ENCODE measurements around the gene B4GALT3.

B4GALT3 gene

GRCh38 chr1:161218301-161219077, 41.2 kb upstream of the B4GALT3 start:
- H3K27ac Mint-ChIP-seq (ENCODE audit: low read depth) = peak overlapping the region; percentile 47
- DNase-seq (ENCODE audit: low spot score in 2 of 2) = no peak
- H3K4me3 Mint-ChIP-seq = no peak overlapping the region

GRCh38 chr1:161217831-161218230, 40.5 kb upstream of the B4GALT3 start:
- ATAC-seq (replicated peaks; ENCODE audit: extremely low read depth, poor library complexity, severe bottlenecking) (no peak), DNase-seq (ENCODE audit: low spot score in 2 of 2) (no peak)
- no peaks in the 10 kb centered on the region for H3K9me3 Mint-ChIP-seq
- H3K4me3 Mint-ChIP-seq = no peak overlapping the region
- peaks cover 24% of the 10 kb centered on the region for H3K4me1 Mint-ChIP-seq
- H3K27ac Mint-ChIP-seq (ENCODE audit: low read depth) = no peak overlapping the region
- H3K36me3 Mint-ChIP-seq (ENCODE audit: insufficient read depth) = peaks cover 24% of the 10 kb centered on the region
- H3K27me3 Mint-ChIP-seq = no peaks in the 10 kb centered on the region

More at GRCh38 chr1:161218301-161219077, 41.2 kb upstream of the B4GALT3 start:
- H3K36me3 Mint-ChIP-seq (ENCODE audit: insufficient read depth) = peaks cover 18% of the 10 kb centered on the region
- H3K4me1 Mint-ChIP-seq = peaks cover 26% of the 10 kb centered on the region
- no peaks in the 10 kb centered on the region for H3K9me3 Mint-ChIP-seq
- no peak for ATAC-seq (replicated peaks; ENCODE audit: extremely low read depth, poor library complexity, severe bottlenecking)
- H3K27me3 Mint-ChIP-seq = no peaks in the 10 kb centered on the region

- Mint-ChIP-seq H3K9me3 (no peaks in the 10 kb centered on the region), H3K27me3 (no peaks in the 10 kb centered on the region), H3K27ac (ENCODE audit: low read depth) (peak overlapping the region; percentile 3), H3K4me1 (peaks cover 24% of the 10 kb centered on the region), H3K36me3 (ENCODE audit: insufficient read depth) (peaks cover 30% of the 10 kb centered on the region), H3K4me3 (peak overlapping the region; percentile 21)
- DNase-seq (ENCODE audit: low spot score in 2 of 2) (no peak), ATAC-seq (replicated peaks; ENCODE audit: extremely low read depth, poor library complexity, severe bottlenecking) (no peak)
Observed at GRCh38 chr1:161216945-161217712, 39.8 kb upstream of the B4GALT3 start.

- no peak for DNase-seq (ENCODE audit: low spot score in 2 of 2)
- Mint-ChIP-seq H3K4me1 (peaks cover 25% of the 10 kb centered on the region), H3K4me3 (peak within 1 kb of the TSS; percentile 26), H3K9me3 (no peaks in the 10 kb centered on the region), H3K36me3 (ENCODE audit: insufficient read depth) (peaks cover 48% of the 10 kb centered on the region), H3K27me3 (no peaks in the 10 kb centered on the region), H3K27ac (ENCODE audit: low read depth) (peak within 1 kb of the TSS; percentile 3)
- ATAC-seq (replicated peaks; ENCODE audit: extremely low read depth, poor library complexity, severe bottlenecking) = no peak
Observed at GRCh38 chr1:161215076-161215475, 37.8 kb upstream of the B4GALT3 start, which contains the start of gene FCER1G. FCER1G (plus strand) TSS chr1:161215295; CDS start chr1:161215322, 27 bp downstream.

- no peaks in the 10 kb centered on the region for H3K9me3 Mint-ChIP-seq
- H3K4me1 Mint-ChIP-seq = peaks cover 32% of the 10 kb centered on the region
Observed at GRCh38 chr1:161214369-161214768, 37.1 kb upstream of the B4GALT3 start.

GRCh38 chr1:161209790-161210409, 32.6 kb upstream of the B4GALT3 start:
- peaks cover 76% of the 10 kb centered on the region for H3K36me3 Mint-ChIP-seq (ENCODE audit: insufficient read depth)
- peak overlapping the region; percentile 30 for H3K27ac Mint-ChIP-seq (ENCODE audit: low read depth)
- ATAC-seq (replicated peaks; ENCODE audit: extremely low read depth, poor library complexity, severe bottlenecking) (peak; percentile 68), DNase-seq (ENCODE audit: low spot score in 2 of 2) (peak; percentile 46 to 55)
- peaks cover 27% of the 10 kb centered on the region for H3K4me1 Mint-ChIP-seq
- H3K9me3 Mint-ChIP-seq = no peaks in the 10 kb centered on the region
- H3K4me3 Mint-ChIP-seq = no peak overlapping the region
- H3K27me3 Mint-ChIP-seq = no peaks in the 10 kb centered on the region

More at GRCh38 chr1:161214369-161214768, 37.1 kb upstream of the B4GALT3 start:
- Mint-ChIP-seq H3K36me3 (ENCODE audit: insufficient read depth) (peaks cover 55% of the 10 kb centered on the region), H3K27me3 (no peaks in the 10 kb centered on the region), H3K4me3 (no peak overlapping the region), H3K27ac (ENCODE audit: low read depth) (no peak overlapping the region)
- DNase-seq (ENCODE audit: low spot score in 2 of 2) (no peak), ATAC-seq (replicated peaks; ENCODE audit: extremely low read depth, poor library complexity, severe bottlenecking) (no peak)

- Mint-ChIP-seq H3K4me1 (peaks cover 44% of the 10 kb centered on the region), H3K9me3 (no peaks in the 10 kb centered on the region), H3K4me3 (no peak overlapping the region), H3K27ac (ENCODE audit: low read depth) (no peak overlapping the region), H3K36me3 (ENCODE audit: insufficient read depth) (peaks cover 62% of the 10 kb centered on the region), H3K27me3 (no peaks in the 10 kb centered on the region)
- no peak for DNase-seq (ENCODE audit: low spot score in 2 of 2)
- no peak for ATAC-seq (replicated peaks; ENCODE audit: extremely low read depth, poor library complexity, severe bottlenecking)
Observed at GRCh38 chr1:161207173-161207572, 29.9 kb upstream of the B4GALT3 start.

- peaks cover 60% of the 10 kb centered on the region for H3K36me3 Mint-ChIP-seq (ENCODE audit: insufficient read depth)
- peaks cover 50% of the 10 kb centered on the region for H3K4me1 Mint-ChIP-seq
- H3K4me3 Mint-ChIP-seq = no peak overlapping the region
- DNase-seq (ENCODE audit: low spot score in 2 of 2) (no peak), ATAC-seq (replicated peaks; ENCODE audit: extremely low read depth, poor library complexity, severe bottlenecking) (no peak)
- H3K9me3 Mint-ChIP-seq = no peaks in the 10 kb centered on the region
- H3K27me3 Mint-ChIP-seq = no peaks in the 10 kb centered on the region
- H3K27ac Mint-ChIP-seq (ENCODE audit: low read depth) = no peak overlapping the region
Observed at GRCh38 chr1:161206411-161207140, 29.3 kb upstream of the B4GALT3 start.

- no peaks in the 10 kb centered on the region for H3K9me3 Mint-ChIP-seq
- ATAC-seq (replicated peaks; ENCODE audit: extremely low read depth, poor library complexity, severe bottlenecking) (peak; percentile 100), DNase-seq (ENCODE audit: low spot score in 2 of 2) (peak; percentile 81 to 91)
- H3K4me1 Mint-ChIP-seq = peaks cover 62% of the 10 kb centered on the region
- H3K36me3 Mint-ChIP-seq (ENCODE audit: insufficient read depth) = peaks cover 23% of the 10 kb centered on the region
- peak within 1 kb of the TSS; percentile 91 for H3K4me3 Mint-ChIP-seq
- H3K27ac Mint-ChIP-seq (ENCODE audit: low read depth) = peak within 1 kb of the TSS; percentile 96
- no peaks in the 10 kb centered on the region for H3K27me3 Mint-ChIP-seq
Observed at GRCh38 chr1:161201836-161202712, 24.8 kb upstream of the B4GALT3 start, which contains the start of gene NDUFS2. NDUFS2 (plus strand) TSS chr1:161202367; CDS start chr1:161202386, 19 bp downstream.

GRCh38 chr1:161200992-161201835, 23.9 kb upstream of the B4GALT3 start:
- Mint-ChIP-seq H3K36me3 (ENCODE audit: insufficient read depth) (peaks cover 17% of the 10 kb centered on the region), H3K4me3 (peak overlapping the region; percentile 91), H3K9me3 (no peaks in the 10 kb centered on the region), H3K27me3 (no peaks in the 10 kb centered on the region), H3K4me1 (peaks cover 60% of the 10 kb centered on the region), H3K27ac (ENCODE audit: low read depth) (peak overlapping the region; percentile 96)
- DNase-seq (ENCODE audit: low spot score in 2 of 2) = no peak
- ATAC-seq (replicated peaks; ENCODE audit: extremely low read depth, poor library complexity, severe bottlenecking) = no peak
